B cell (primary cell): ENCODE results near the gene HOXA10. TPM values are rescaled to one million over a fixed set of nuclear protein-coding genes. Genes with fewer than 3 reads are reported as not detected.

ENCODE experiments used
- ATAC-seq: fragments of 200-7000 bp; cut with Tn5 transposase; one replicate; pipeline ENCODE4 v1.10.0; 2021; ENCODE audit warnings: low read depth, mild to moderate bottlenecking, moderate number of reproducible peaks, moderate library complexity
- CTCF ChIA-PET: fragments of 350-600 bp; sonication (Branson Sonifier 250); formaldehyde crosslinking; loops from one replicate; lab custom pipeline; 2021; ENCODE audit warnings: antibody characterized with exemption, inconsistent platforms; lab: Charles Lee
- POLR2A ChIA-PET: fragments of 350-600 bp; sonication (Branson Sonifier 250); formaldehyde crosslinking; loops from one replicate; lab custom pipeline; 2021; ENCODE audit warnings: antibody characterized with exemption; lab: Charles Lee
- DNase-seq: peaks from one replicate; pipeline ENCODE4 v3.0.0; 2013
- H2AFZ ChIP-seq: 2 replicates; pipeline ENCODE4 v1.6.1; 2012; ENCODE audit warnings: mild to moderate bottlenecking, low read depth, low read length; ENCODE audit not compliant: insufficient read depth, poor library complexity, severe bottlenecking
- H3K27ac ChIP-seq, 2 donors: 1 replicate in 1 of 2; 2 replicates in 1 of 2; pipeline ENCODE4 v1.5.1; 2012 to 2013; ENCODE audit warnings: low read length in 2 of 2, mild to moderate bottlenecking in 2 of 2, moderate library complexity in 1 of 2
- H3K27me3 ChIP-seq, 4 experiments: fragments of 200-600 bp in 1 of 4; sonication (generic) in 1 of 4; replicated peaks in 1 of 4; 1 replicate in 2 of 4; 2 replicates in 2 of 4; pipeline versions ENCODE4 v1.6.1 to v1.7.0; 2013 to 2016; ENCODE audit warnings: low read length in 3 of 4, mild to moderate bottlenecking in 2 of 4, mixed read lengths in 1 of 4, moderate library complexity in 1 of 4; ENCODE audit not compliant: insufficient read depth in 4 of 4, control insufficient read depth in 3 of 4; ENCODE audit errors: control extremely low read depth in 1 of 4
- H3K36me3 ChIP-seq, 2 experiments: replicated peaks in 1 of 2; 1 replicate in 1 of 2; 2 replicates in 1 of 2; pipeline versions ENCODE4 v1.6.1 to v1.7.1; 2013; ENCODE audit warnings: low read length in 1 of 2; ENCODE audit not compliant: insufficient read depth in 2 of 2, control insufficient read depth in 1 of 2; ENCODE audit errors: control extremely low read depth in 1 of 2, extremely low read depth in 1 of 2
- H3K4me1 ChIP-seq, 2 donors: fragments of 200-600 bp in 1 of 2; sonication (generic) in 1 of 2; 1 replicate in 1 of 2; 2 replicates in 1 of 2; pipeline versions ENCODE4 v1.5.1 to v1.6.1; 2013 to 2017; ENCODE audit warnings: low read length in 2 of 2; ENCODE audit not compliant: control insufficient read depth in 2 of 2, insufficient read depth in 2 of 2
- H3K4me2 ChIP-seq: replicated peaks from 2 replicates; pipeline ENCODE3; 2012; ENCODE audit warnings: mild to moderate bottlenecking, low read depth, low read length; ENCODE audit not compliant: poor library complexity, severe bottlenecking
- H3K4me3 ChIP-seq, 5 experiments: fragments of 200-600 bp in 1 of 5; sonication (generic) in 1 of 5; 1 replicate in 3 of 5; 2 replicates in 2 of 5; pipeline versions ENCODE4 v1.5.1 to v1.7.0; 2011 to 2016; ENCODE audit warnings: low read length in 4 of 5, mild to moderate bottlenecking in 4 of 5, low read depth in 2 of 5, control low read depth in 1 of 5, moderate library complexity in 1 of 5; ENCODE audit not compliant: insufficient read depth in 1 of 5; ENCODE audit errors: control extremely low read depth in 1 of 5, extremely low read depth in 1 of 5
- H3K79me2 ChIP-seq: fragments of 200-600 bp; sonication (generic); one replicate; pipeline ENCODE4 v1.6.0; 2016; ENCODE audit warnings: low read length; ENCODE audit not compliant: control insufficient read depth, insufficient read depth
- H3K9ac ChIP-seq: fragments of 200-600 bp; sonication (generic); 2 replicates; pipeline ENCODE4 v1.6.1; 2017; ENCODE audit warnings: mild to moderate bottlenecking, low read length, moderate library complexity
- H3K9me3 ChIP-seq, 3 donors: one replicate each; pipeline versions ENCODE4 v1.6.1 to v1.7.1; 2013; ENCODE audit warnings: low read length in 2 of 3; ENCODE audit not compliant: control insufficient read depth in 2 of 3, insufficient read depth in 1 of 3; ENCODE audit errors: control extremely low read depth in 1 of 3
- H4K20me1 ChIP-seq: 2 replicates; pipeline ENCODE4 v1.6.0; 2012; ENCODE audit warnings: mild to moderate bottlenecking, low read length; ENCODE audit not compliant: insufficient read depth, control insufficient read depth, poor library complexity, severe bottlenecking
- H3K27ac Mint-ChIP-seq: one replicate; pipeline ENCODE4 v1.8.0; 2021; ENCODE audit warnings: mixed read lengths
- H3K27me3 Mint-ChIP-seq: one replicate; pipeline ENCODE4 v1.8.0; 2021; ENCODE audit warnings: mixed read lengths
- H3K4me1 Mint-ChIP-seq: one replicate; pipeline ENCODE4 v1.8.0; 2021; ENCODE audit warnings: mixed read lengths
- H3K4me3 Mint-ChIP-seq: one replicate; pipeline ENCODE4 v1.8.0; 2021; ENCODE audit warnings: mixed read lengths
- H3K9me3 Mint-ChIP-seq: one replicate; pipeline ENCODE4 v1.8.0; 2022; ENCODE audit warnings: mixed read lengths; ENCODE audit not compliant: insufficient read depth
- EZH2 ChIP-seq: IDR thresholded peaks from 2 replicates; pipeline ENCODE4 v1.6.1; 2012; ENCODE audit warnings: borderline replicate concordance, low read depth, mild to moderate bottlenecking, moderate library complexity, low read length; ENCODE audit not compliant: insufficient read depth, poor library complexity, severe bottlenecking
- WGBS: methylation state at CpG from one replicate; pipeline ENCODE4 v1.1.5; 2013; ENCODE audit warnings: missing lambda C conversion rate; ENCODE audit not compliant: insufficient coverage; 5-methylcytosine and 5-hydroxymethylcytosine counted together
- intact Hi-C: fragments of 100-400 bp; cut with micrococcal nuclease; formaldehyde crosslinking; loops from one replicate; pipeline ENCODE4 v1.10.0; 2022
- polyA plus RNA-seq: library from polyadenylated mRNA; depleted of rRNA; stranded (reverse); fragments of >200 nt; gene quantifications from 2 replicates; pipeline ENCODE4 v1.2.3, GENCODE V29; 2012
- total RNA-seq, 2 donors: library from RNA; stranded (reverse); fragments of 120-200 nt in 1 of 2; gene quantifications; 1 replicate in 1 of 2; 2 replicates in 1 of 2; pipeline versions ENCODE4 v1.2.3 to v1.2.4, GENCODE V29; 2013 to 2022
- TF ChIP-seq, protein P1 (sequence below): fragments of 200-600 bp; IDR thresholded peaks from one replicate; pipeline ENCODE4 v1.8.0; 2022; ENCODE audit warnings: antibody characterized with exemption, mild to moderate bottlenecking

Gene HOXA10
- total and polyA plus RNA-seq, 2 donors (not counting 1 experiment from before 2014, with no cell fraction given): not detected

DNA sequence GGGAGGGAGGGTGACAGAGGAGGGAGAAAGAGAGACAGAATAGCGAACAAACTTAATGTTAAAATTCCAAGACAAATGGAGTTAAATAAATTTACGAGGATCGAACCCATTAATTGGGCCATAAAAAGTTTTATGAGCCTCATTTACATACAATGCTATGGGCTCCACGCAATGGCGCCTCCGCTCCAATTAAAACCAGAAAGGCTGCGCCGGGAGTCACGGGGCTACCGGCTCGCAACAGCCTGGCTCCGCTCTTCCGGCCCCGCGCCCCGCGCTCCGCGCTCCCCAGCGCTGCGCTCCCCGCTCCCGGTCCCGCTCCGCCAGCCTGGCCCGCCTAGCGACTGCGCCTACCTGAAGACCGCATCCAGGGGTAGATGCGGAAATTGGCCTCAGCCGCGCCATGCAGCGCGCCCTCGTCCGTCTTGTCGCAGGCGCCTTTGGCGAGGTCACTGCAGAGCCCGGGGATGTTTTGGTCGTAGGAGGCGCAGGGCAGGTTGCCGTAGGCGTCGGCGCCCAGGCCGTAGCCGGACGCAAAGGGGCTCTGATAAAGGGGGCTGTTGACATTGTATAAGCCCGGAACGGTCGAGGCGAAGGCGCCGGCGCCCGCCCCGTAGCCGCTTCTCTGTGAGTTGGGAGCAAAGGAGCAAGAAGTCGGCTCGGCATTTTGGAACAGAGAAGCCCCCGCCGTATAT is 18.2 kb downstream of the HOXA10 start:
- Histone ChIP-seq H3K27ac (no peak overlapping the region), H3K4me2 (peak overlapping the region; percentile 42), H3K4me3 (peak overlapping the region in 2 of 5 experiments; percentile 8 to 15), H3K4me1 (peaks cover 65 to 75% of the 10 kb centered on the region in 2 donors), H2AFZ (no peak overlapping the region), H3K9me3 (peaks cover 0 to 87% (median 18%) of the 10 kb centered on the region in 3 donors), H3K79me2 (no peaks in the 10 kb centered on the region), H3K9ac (peak overlapping the region; percentile 8), H3K27me3 (peaks cover 1 to 96% (median 84%) of the 10 kb centered on the region in 4 experiments), H3K36me3 (no peaks in the 10 kb centered on the region), H4K20me1 (peaks cover 10% of the 10 kb centered on the region)
- Mint-ChIP-seq H3K4me3 (peak overlapping the region; percentile 23), H3K9me3 (no peaks in the 10 kb centered on the region), H3K4me1 (peaks cover 45% of the 10 kb centered on the region), H3K27ac (peak overlapping the region; percentile 86), H3K27me3 (peaks cover 80% of the 10 kb centered on the region)
- intact Hi-C loops: loop anchor here (2.0 kb wide), 2 partner anchors 85 to 1299 kb away; no protein-coding TSS in a partner anchor
- WGBS: 2% methylated on average over 60 of the region's 63 CpGs
- ChIA-PET CTCF (interaction anchor here (0.8 to 1.5 kb wide), 2 partner anchors 787 to 1301 kb away, joined by 4 to 5 read pairs; no protein-coding TSS in a partner anchor), POLR2A (interaction anchor here (1.1 to 1.5 kb wide), 2 partner anchors 10 to 1300 kb away, joined by 3 to 5 read pairs; partner anchors contain the start of gene HOXA9)
- peak; percentile 57 for DNase-seq
- TF ChIP-seq EZH2: no peak
- ATAC-seq: no peak

DNA sequence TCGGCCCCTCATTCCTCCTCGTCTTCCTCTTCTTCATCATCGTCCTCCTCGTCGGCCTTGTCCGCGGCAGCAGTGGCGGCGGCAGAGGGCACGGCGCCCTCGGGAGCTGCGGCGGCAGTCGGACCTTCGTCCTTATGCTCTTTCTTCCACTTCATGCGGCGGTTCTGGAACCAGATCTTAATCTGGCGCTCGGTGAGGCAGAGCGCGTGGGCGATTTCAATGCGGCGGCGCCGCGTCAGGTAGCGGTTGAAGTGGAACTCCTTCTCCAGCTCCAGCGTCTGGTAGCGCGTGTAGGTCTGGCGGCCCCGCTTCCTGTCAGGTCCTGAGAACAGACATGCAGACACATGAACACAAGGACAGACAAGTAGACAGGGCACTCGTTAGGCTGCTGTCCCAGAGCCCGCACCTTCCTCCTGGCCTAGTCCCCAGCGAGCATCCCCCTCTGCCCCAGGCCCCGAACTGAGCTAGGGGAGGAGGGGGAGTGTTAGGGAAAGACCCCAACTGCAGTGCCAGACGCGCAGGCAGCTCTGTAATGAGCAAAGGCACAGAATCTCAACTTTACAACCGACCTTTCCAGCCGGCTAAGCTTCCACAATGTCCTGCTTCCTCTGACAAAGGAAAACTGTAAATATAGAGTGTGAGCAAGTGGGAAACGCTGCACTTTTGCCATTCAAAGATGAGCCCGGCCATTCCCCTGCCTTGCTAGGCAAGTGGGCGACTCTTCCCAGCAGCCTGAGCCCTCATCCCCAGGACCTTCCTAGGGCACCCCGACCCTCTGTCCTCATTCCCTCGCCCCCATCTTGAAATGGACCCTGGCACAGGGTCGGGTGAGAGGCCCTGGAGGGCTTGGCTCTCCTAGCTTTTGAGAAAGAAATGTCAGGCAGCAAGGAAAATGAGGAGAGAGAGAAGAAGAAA is 19.0 kb downstream of the HOXA10 start:
- H4K20me1 ChIP-seq: peaks cover 10% of the 10 kb centered on the region
- peak overlapping the region; percentile 86 for H3K27ac Mint-ChIP-seq
- H3K27ac ChIP-seq: no peak overlapping the region
- H3K36me3 ChIP-seq: no peaks in the 10 kb centered on the region
- TF ChIP-seq EZH2: peak; percentile 87
- TF ChIP-seq, protein P1, sequence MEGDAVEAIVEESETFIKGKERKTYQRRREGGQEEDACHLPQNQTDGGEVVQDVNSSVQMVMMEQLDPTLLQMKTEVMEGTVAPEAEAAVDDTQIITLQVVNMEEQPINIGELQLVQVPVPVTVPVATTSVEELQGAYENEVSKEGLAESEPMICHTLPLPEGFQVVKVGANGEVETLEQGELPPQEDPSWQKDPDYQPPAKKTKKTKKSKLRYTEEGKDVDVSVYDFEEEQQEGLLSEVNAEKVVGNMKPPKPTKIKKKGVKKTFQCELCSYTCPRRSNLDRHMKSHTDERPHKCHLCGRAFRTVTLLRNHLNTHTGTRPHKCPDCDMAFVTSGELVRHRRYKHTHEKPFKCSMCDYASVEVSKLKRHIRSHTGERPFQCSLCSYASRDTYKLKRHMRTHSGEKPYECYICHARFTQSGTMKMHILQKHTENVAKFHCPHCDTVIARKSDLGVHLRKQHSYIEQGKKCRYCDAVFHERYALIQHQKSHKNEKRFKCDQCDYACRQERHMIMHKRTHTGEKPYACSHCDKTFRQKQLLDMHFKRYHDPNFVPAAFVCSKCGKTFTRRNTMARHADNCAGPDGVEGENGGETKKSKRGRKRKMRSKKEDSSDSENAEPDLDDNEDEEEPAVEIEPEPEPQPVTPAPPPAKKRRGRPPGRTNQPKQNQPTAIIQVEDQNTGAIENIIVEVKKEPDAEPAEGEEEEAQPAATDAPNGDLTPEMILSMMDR: no peak
- ChIA-PET POLR2A (interaction anchor here (1.1 kb wide), 1 partner anchor 10 kb away, joined by 5 read pairs; the partner anchor contains the start of gene HOXA9), CTCF (no interaction called here)
- no peak for ATAC-seq
- H3K4me2 ChIP-seq: peak overlapping the region; percentile 36
- DNase-seq: peak; percentile 44
- peaks cover 48% of the 10 kb centered on the region for H3K4me1 Mint-ChIP-seq
- H2AFZ ChIP-seq: no peak overlapping the region
- H3K9ac ChIP-seq: no peak overlapping the region
- peaks cover 68 to 76% of the 10 kb centered on the region in 2 donors for H3K4me1 ChIP-seq
- no peaks in the 10 kb centered on the region for H3K9me3 Mint-ChIP-seq
- H3K79me2 ChIP-seq: no peaks in the 10 kb centered on the region
- peak overlapping the region; percentile 16 for H3K4me3 Mint-ChIP-seq
- H3K27me3 Mint-ChIP-seq: peaks cover 82% of the 10 kb centered on the region
- intact Hi-C loops: loop anchor here (5.0 kb wide), 1 partner anchor 32 kb away; the partner anchor contains the start of gene HOXA11
- H3K4me3 ChIP-seq: no peak overlapping the region
- 7% methylated on average over 39 of the region's 48 CpGs for WGBS
- peaks cover 0 to 91% (median 18%) of the 10 kb centered on the region in 3 donors for H3K9me3 ChIP-seq
- peaks cover 1 to 98% (median 85%) of the 10 kb centered on the region in 4 experiments for H3K27me3 ChIP-seq
